ENCODE results near the gene DOCK1. TPM values are rescaled to one million over a fixed set of nuclear protein-coding genes. Genes with fewer than 3 reads are reported as not detected.
A peak's percentile ranks its signal among the peaks of the same experiment; 100 is the strongest.
"Not testable (repeated sequence)": the region's sequence is repeated elsewhere in the genome, so short reads cannot be mapped to it uniquely, and the experiment has no call there.

Gene DOCK1
- total and polyA plus RNA-seq, 2 donors (not counting 1 experiment from before 2014, with no cell fraction given) = 20.5 to 91.0 TPM

- Histone ChIP-seq H3K4me3 (replicated peaks in 1 of 4; ENCODE audit: control extremely low read depth in 1 of 4, insufficient read depth in 1 of 4, low read depth in 3 of 4, low read length in 4 of 4) (no peak overlapping the region), H2AFZ (ENCODE audit: low read length) (no peak overlapping the region), H3K36me3 (ENCODE audit: control insufficient read depth, insufficient read depth, low read length) (no peaks in the 10 kb centered on the region), H3K4me1 (ENCODE audit: control insufficient read depth, extremely low read depth, insufficient read depth, low read length) (no peaks in the 10 kb centered on the region), H3K9me3 (ENCODE audit: control insufficient read depth, insufficient read depth, low read depth, low read length) (no peaks in the 10 kb centered on the region), H4K20me1 (ENCODE audit: control insufficient read depth, extremely low read depth, insufficient read depth, low read length) (no peaks in the 10 kb centered on the region), H3K9ac (ENCODE audit: insufficient read depth, low read length) (no peak overlapping the region), H3K27ac (ENCODE audit: insufficient read depth, low read length) (no peak overlapping the region), H3K27me3 (ENCODE audit: control insufficient read depth, insufficient read depth, low read length) (no peaks in the 10 kb centered on the region), H3K79me2 (ENCODE audit: control insufficient read depth, insufficient read depth, low read length) (no peaks in the 10 kb centered on the region), H3K4me2 (ENCODE audit: extremely low read depth, insufficient read depth, low read length) (no peak overlapping the region)
- DNase-seq (ENCODE audit: low read depth in 2 of 2) = no peak
- TF ChIP-seq EZH2 (IDR thresholded peaks at IDR 0.05; ENCODE audit: low read length, missing control alignments) = no peak
- TF ChIP-seq, protein P1, sequence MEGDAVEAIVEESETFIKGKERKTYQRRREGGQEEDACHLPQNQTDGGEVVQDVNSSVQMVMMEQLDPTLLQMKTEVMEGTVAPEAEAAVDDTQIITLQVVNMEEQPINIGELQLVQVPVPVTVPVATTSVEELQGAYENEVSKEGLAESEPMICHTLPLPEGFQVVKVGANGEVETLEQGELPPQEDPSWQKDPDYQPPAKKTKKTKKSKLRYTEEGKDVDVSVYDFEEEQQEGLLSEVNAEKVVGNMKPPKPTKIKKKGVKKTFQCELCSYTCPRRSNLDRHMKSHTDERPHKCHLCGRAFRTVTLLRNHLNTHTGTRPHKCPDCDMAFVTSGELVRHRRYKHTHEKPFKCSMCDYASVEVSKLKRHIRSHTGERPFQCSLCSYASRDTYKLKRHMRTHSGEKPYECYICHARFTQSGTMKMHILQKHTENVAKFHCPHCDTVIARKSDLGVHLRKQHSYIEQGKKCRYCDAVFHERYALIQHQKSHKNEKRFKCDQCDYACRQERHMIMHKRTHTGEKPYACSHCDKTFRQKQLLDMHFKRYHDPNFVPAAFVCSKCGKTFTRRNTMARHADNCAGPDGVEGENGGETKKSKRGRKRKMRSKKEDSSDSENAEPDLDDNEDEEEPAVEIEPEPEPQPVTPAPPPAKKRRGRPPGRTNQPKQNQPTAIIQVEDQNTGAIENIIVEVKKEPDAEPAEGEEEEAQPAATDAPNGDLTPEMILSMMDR (conservative IDR thresholded peaks at IDR 0.05 in 1 of 2, IDR thresholded peaks at IDR 0.05 in 1 of 2; ENCODE audit: low read depth in 1 of 2, low read length in 2 of 2) = no peak
These were observed 402.1 kb downstream of the DOCK1 start for GRCh38 chr10:127307338-127307737.

DNA sequence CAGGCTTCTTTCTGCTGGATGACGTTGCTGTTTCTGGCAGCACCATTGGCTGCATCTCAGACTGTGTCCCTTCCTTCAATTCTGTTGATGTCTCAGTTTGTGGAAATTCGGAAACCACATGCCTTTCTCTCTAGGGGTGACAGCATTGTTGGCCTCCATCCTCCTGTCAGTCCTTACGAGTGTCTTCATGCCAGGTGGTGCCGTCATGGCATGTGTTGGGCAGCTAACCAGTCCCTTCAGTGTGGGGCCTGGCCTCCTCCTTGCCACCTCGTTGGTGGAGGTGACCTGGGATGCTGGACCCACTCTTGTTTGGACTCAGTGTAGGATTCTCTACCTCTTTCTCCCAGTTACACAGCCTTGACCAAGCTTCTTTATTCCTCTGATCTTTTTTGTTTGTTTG is 402.8 kb downstream of the DOCK1 start:
- no peaks in the 10 kb centered on the region for H3K79me2 ChIP-seq (ENCODE audit: control insufficient read depth, insufficient read depth, low read length)
- no peak overlapping the region for H3K4me2 ChIP-seq (ENCODE audit: extremely low read depth, insufficient read depth, low read length)
- H2AFZ ChIP-seq (ENCODE audit: low read length) = no peak overlapping the region
- H3K4me3 ChIP-seq (replicated peaks in 1 of 4; ENCODE audit: control extremely low read depth in 1 of 4, insufficient read depth in 1 of 4, low read depth in 3 of 4, low read length in 4 of 4) = no peak overlapping the region
- H3K27ac ChIP-seq (ENCODE audit: insufficient read depth, low read length) = no peak overlapping the region
- no peak overlapping the region for H3K9ac ChIP-seq (ENCODE audit: insufficient read depth, low read length)
- no peak for DNase-seq (ENCODE audit: low read depth in 2 of 2)
- no peaks in the 10 kb centered on the region for H4K20me1 ChIP-seq (ENCODE audit: control insufficient read depth, extremely low read depth, insufficient read depth, low read length)
- H3K27me3 ChIP-seq (ENCODE audit: control insufficient read depth, insufficient read depth, low read length) = no peaks in the 10 kb centered on the region
- H3K9me3 ChIP-seq (ENCODE audit: control insufficient read depth, insufficient read depth, low read depth, low read length) = no peaks in the 10 kb centered on the region
- no peak for TF ChIP-seq EZH2 (IDR thresholded peaks at IDR 0.05; ENCODE audit: low read length, missing control alignments)
- H3K4me1 ChIP-seq (ENCODE audit: control insufficient read depth, extremely low read depth, insufficient read depth, low read length) = no peaks in the 10 kb centered on the region
- no peaks in the 10 kb centered on the region for H3K36me3 ChIP-seq (ENCODE audit: control insufficient read depth, insufficient read depth, low read length)

DNA sequence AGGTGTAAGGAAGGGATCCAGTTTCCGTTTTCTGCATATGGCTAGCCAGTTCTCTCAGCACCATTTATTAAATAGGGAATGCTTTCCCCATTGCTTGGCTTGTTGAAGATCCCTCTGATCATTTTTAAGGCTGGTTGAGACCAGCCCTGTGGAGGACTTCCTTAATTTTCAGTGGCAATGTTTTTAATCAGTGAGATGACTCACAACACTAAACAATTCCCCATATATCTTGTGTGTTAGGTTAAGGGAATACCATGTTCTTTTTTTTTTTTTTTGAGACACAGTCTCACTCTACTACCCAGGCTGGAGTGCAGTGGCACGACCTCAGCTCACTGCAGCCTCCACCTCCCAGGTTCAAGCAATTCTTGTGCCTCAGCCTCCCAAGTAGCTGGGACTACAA is 404.4 kb downstream of the DOCK1 start:
- H3K4me1 ChIP-seq (ENCODE audit: control insufficient read depth, extremely low read depth, insufficient read depth, low read length); H3K27me3 ChIP-seq (ENCODE audit: control insufficient read depth, insufficient read depth, low read length); H3K36me3 ChIP-seq (ENCODE audit: control insufficient read depth, insufficient read depth, low read length); H4K20me1 ChIP-seq (ENCODE audit: control insufficient read depth, extremely low read depth, insufficient read depth, low read length); H3K9me3 ChIP-seq (ENCODE audit: control insufficient read depth, insufficient read depth, low read depth, low read length); H3K9ac ChIP-seq (ENCODE audit: insufficient read depth, low read length); H3K79me2 ChIP-seq (ENCODE audit: control insufficient read depth, insufficient read depth, low read length); H2AFZ ChIP-seq (ENCODE audit: low read length); H3K4me3 ChIP-seq (replicated peaks in 1 of 4; ENCODE audit: control extremely low read depth in 1 of 4, insufficient read depth in 1 of 4, low read depth in 3 of 4, low read length in 4 of 4); H3K4me2 ChIP-seq (ENCODE audit: extremely low read depth, insufficient read depth, low read length); H3K27ac ChIP-seq (ENCODE audit: insufficient read depth, low read length): not testable (repeated sequence)
- peak; percentile 9 to 10 for DNase-seq (ENCODE audit: low read depth in 2 of 2)

DNA sequence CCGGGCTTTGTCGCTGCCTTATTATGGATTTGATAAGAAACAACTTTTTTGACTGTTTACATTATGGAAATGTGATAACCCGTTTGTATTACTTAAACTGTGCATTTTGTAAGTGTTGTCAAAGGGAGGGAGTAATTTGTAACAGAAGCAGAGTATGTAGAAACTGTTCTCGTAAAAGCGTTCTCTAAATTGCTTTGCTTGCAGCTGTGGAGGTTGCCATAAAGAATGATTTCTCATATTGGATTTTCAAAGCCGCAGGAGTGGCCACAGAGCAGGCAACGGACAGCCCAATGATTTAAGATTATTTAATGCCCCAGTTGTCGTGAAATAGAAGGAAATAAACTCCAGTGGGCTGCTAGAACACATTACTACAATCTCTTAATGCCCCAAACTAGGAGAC is 405.2 kb downstream of the DOCK1 start:
- no peaks in the 10 kb centered on the region for H3K79me2 ChIP-seq (ENCODE audit: control insufficient read depth, insufficient read depth, low read length)
- TF ChIP-seq EZH2 (IDR thresholded peaks at IDR 0.05; ENCODE audit: low read length, missing control alignments) = no peak
- TF ChIP-seq, protein P1 (conservative IDR thresholded peaks at IDR 0.05 in 1 of 2, IDR thresholded peaks at IDR 0.05 in 1 of 2; ENCODE audit: low read depth in 1 of 2, low read length in 2 of 2) = no peak
- H3K9ac ChIP-seq (ENCODE audit: insufficient read depth, low read length) = no peak overlapping the region
- no peak overlapping the region for H3K27ac ChIP-seq (ENCODE audit: insufficient read depth, low read length)
- DNase-seq (ENCODE audit: low read depth in 2 of 2) = peak in 1 of 2 donors; percentile 25
- H3K36me3 ChIP-seq (ENCODE audit: control insufficient read depth, insufficient read depth, low read length) = no peaks in the 10 kb centered on the region
- H3K4me3 ChIP-seq (replicated peaks in 1 of 4; ENCODE audit: control extremely low read depth in 1 of 4, insufficient read depth in 1 of 4, low read depth in 3 of 4, low read length in 4 of 4) = no peak overlapping the region
- no peaks in the 10 kb centered on the region for H3K27me3 ChIP-seq (ENCODE audit: control insufficient read depth, insufficient read depth, low read length)
- no peaks in the 10 kb centered on the region for H4K20me1 ChIP-seq (ENCODE audit: control insufficient read depth, extremely low read depth, insufficient read depth, low read length)
- H3K4me1 ChIP-seq (ENCODE audit: control insufficient read depth, extremely low read depth, insufficient read depth, low read length) = no peaks in the 10 kb centered on the region
- H2AFZ ChIP-seq (ENCODE audit: low read length) = no peak overlapping the region
- no peaks in the 10 kb centered on the region for H3K9me3 ChIP-seq (ENCODE audit: control insufficient read depth, insufficient read depth, low read depth, low read length)
- no peak overlapping the region for H3K4me2 ChIP-seq (ENCODE audit: extremely low read depth, insufficient read depth, low read length)

Data from fibroblast of lung (primary cell).